Mesenchymal stem cell (in vitro differentiated cells and primary cell): ENCODE measurements around the gene OR2K2.

ENCODE experiments used
- DNase-seq: peaks from one replicate; pipeline ENCODE4 v3.0.0-alpha.2; 2013
- H2AFZ ChIP-seq: one replicate; pipeline ENCODE4 v1.6.1; 2013; ENCODE audit warnings: low read depth, mild to moderate bottlenecking, control low read depth, inconsistent platforms, low read length, moderate library complexity
- H2AK5ac ChIP-seq: 2 replicates; pipeline ENCODE4 v1.6.1; 2013; ENCODE audit warnings: low read length, moderate library complexity, mild to moderate bottlenecking, inconsistent platforms; ENCODE audit not compliant: severe bottlenecking
- H2BK120ac ChIP-seq: one replicate; pipeline ENCODE4 v1.6.1; 2013; ENCODE audit warnings: low read depth, mild to moderate bottlenecking, inconsistent platforms, low read length, moderate library complexity
- H2BK12ac ChIP-seq, 2 experiments: one replicate each; pipeline ENCODE4 v1.6.1; 2013; ENCODE audit warnings: inconsistent platforms in 2 of 2, low read length in 2 of 2, mild to moderate bottlenecking in 2 of 2, moderate library complexity in 2 of 2, control low read depth in 1 of 2
- H2BK15ac ChIP-seq: one replicate; pipeline ENCODE4 v1.6.1; 2013; ENCODE audit warnings: mild to moderate bottlenecking, low read depth, inconsistent platforms; ENCODE audit not compliant: poor library complexity, severe bottlenecking
- H2BK5ac ChIP-seq: 2 replicates; pipeline ENCODE4 v1.6.1; 2013; ENCODE audit warnings: low read depth, mild to moderate bottlenecking, low read length, control low read depth, inconsistent platforms; ENCODE audit not compliant: poor library complexity, severe bottlenecking
- H3K14ac ChIP-seq, 2 experiments: one replicate each; pipeline ENCODE4 v1.6.1; 2013; ENCODE audit warnings: inconsistent platforms in 2 of 2, low read length in 2 of 2, control low read depth in 1 of 2, mild to moderate bottlenecking in 1 of 2, moderate library complexity in 1 of 2
- H3K18ac ChIP-seq, 2 experiments: one replicate each; pipeline ENCODE4 v1.6.1; 2013; ENCODE audit warnings: inconsistent platforms in 2 of 2, low read length in 2 of 2, control low read depth in 1 of 2, low read depth in 1 of 2, mild to moderate bottlenecking in 1 of 2
- H3K23ac ChIP-seq, 2 experiments: one replicate each; pipeline ENCODE4 v1.6.1; 2013; ENCODE audit warnings: inconsistent platforms in 2 of 2, low read length in 2 of 2, mild to moderate bottlenecking in 2 of 2, moderate library complexity in 2 of 2, control low read depth in 1 of 2
- H3K27ac ChIP-seq: 2 replicates; pipeline ENCODE4 v1.5.1; 2013; ENCODE audit warnings: mild to moderate bottlenecking, moderate library complexity, low read length, control low read depth, inconsistent platforms; ENCODE audit not compliant: poor library complexity, severe bottlenecking
- H3K27me3 ChIP-seq, 2 experiments: 2 replicates each; pipeline versions ENCODE4 v1.6.1 to v1.7.0; 2013; ENCODE audit warnings: low read length in 2 of 2, mild to moderate bottlenecking in 2 of 2, moderate library complexity in 2 of 2, control low read depth in 1 of 2, inconsistent platforms in 1 of 2; ENCODE audit not compliant: control insufficient read depth in 1 of 2, insufficient read depth in 1 of 2
- H3K36me3 ChIP-seq, 2 experiments: 2 replicates each; pipeline versions ENCODE4 v1.6.1 to v1.7.0; 2013; ENCODE audit warnings: low read length in 2 of 2, control low read depth in 1 of 2, inconsistent platforms in 1 of 2, low read depth in 1 of 2, mild to moderate bottlenecking in 1 of 2; ENCODE audit not compliant: insufficient read depth in 2 of 2, control insufficient read depth in 1 of 2
- H3K4ac ChIP-seq, 2 experiments: one replicate each; pipeline ENCODE4 v1.6.1; 2013; ENCODE audit warnings: inconsistent platforms in 2 of 2, low read length in 2 of 2, mild to moderate bottlenecking in 2 of 2, moderate library complexity in 2 of 2, control low read depth in 1 of 2, low read depth in 1 of 2
- H3K4me1 ChIP-seq: 2 replicates; pipeline ENCODE4 v1.6.1; 2013; ENCODE audit warnings: low read depth, low read length, control low read depth; ENCODE audit not compliant: control insufficient read depth, insufficient read depth
- H3K4me2 ChIP-seq: 2 replicates; pipeline ENCODE4 v1.6.1; 2013; ENCODE audit warnings: low read length, mild to moderate bottlenecking, inconsistent platforms; ENCODE audit not compliant: poor library complexity, severe bottlenecking
- H3K4me3 ChIP-seq, 2 experiments: 2 replicates each; pipeline versions ENCODE4 v1.5.1 to v1.7.0; 2013; ENCODE audit warnings: low read length in 2 of 2, mild to moderate bottlenecking in 2 of 2, control low read depth in 1 of 2, low read depth in 1 of 2; ENCODE audit not compliant: insufficient read depth in 1 of 2
- H3K79me1 ChIP-seq: replicated peaks from 2 replicates; pipeline ENCODE4 v1.6.1; 2013; ENCODE audit warnings: mild to moderate bottlenecking, control low read depth, low read length, inconsistent platforms; ENCODE audit not compliant: poor library complexity, severe bottlenecking
- H3K9ac ChIP-seq: 2 replicates; pipeline ENCODE4 v1.7.0; 2013; ENCODE audit warnings: mild to moderate bottlenecking, low read length, moderate library complexity
- H3K9me3 ChIP-seq: 2 replicates; pipeline ENCODE4 v1.7.0; 2013; ENCODE audit warnings: mild to moderate bottlenecking, low read length; ENCODE audit not compliant: control insufficient read depth
- H4K8ac ChIP-seq: one replicate; pipeline ENCODE4 v1.6.1; 2013; ENCODE audit warnings: inconsistent platforms, mild to moderate bottlenecking, low read length, moderate library complexity
- H4K91ac ChIP-seq: one replicate; pipeline ENCODE4 v1.6.1; 2013; ENCODE audit warnings: mild to moderate bottlenecking, low read length, inconsistent platforms
- whole genome bisulfite sequencing: methylation state at CpG from one replicate; pipeline ENCODE4 v1.1.7; 2013; ENCODE audit warnings: mixed read lengths; 5-methylcytosine and 5-hydroxymethylcytosine counted together

Gene OR2K2

GRCh38 chr9:111352545-111352944 is 22.5 kb upstream of the OR2K2 start:
- Histone ChIP-seq H3K4me3 (no peak overlapping the region), H3K79me1 (no peaks in the 10 kb centered on the region), H2AFZ (no peak overlapping the region), H3K4me2 (no peak overlapping the region), H2BK120ac (no peak overlapping the region), H4K91ac (no peak overlapping the region), H2BK12ac (no peak overlapping the region), H3K4me1 (peaks cover 2% of the 10 kb centered on the region), H3K4ac (no peak overlapping the region), H3K9ac (no peak overlapping the region), H3K23ac (no peak overlapping the region), H3K27ac (no peak overlapping the region), H2AK5ac (no peak overlapping the region), H3K27me3 (no peaks in the 10 kb centered on the region), H3K18ac (no peak overlapping the region), H2BK5ac (no peak overlapping the region), H3K9me3 (peaks cover 8% of the 10 kb centered on the region), H4K8ac (no peak overlapping the region), H3K36me3 (no peaks in the 10 kb centered on the region), H2BK15ac (no peak overlapping the region), H3K14ac (no peak overlapping the region)
- peak; percentile 10 for DNase-seq
- no CpG with 5 or more reads among the region's 2 CpGs for WGBS

GRCh38 chr9:111350556-111350955 is 20.5 kb upstream of the OR2K2 start:
- Histone ChIP-seq H2AFZ (no peak overlapping the region), H3K27me3 (no peaks in the 10 kb centered on the region), H2BK12ac (no peak overlapping the region), H3K36me3 (no peaks in the 10 kb centered on the region), H3K9ac (no peak overlapping the region), H3K23ac (no peak overlapping the region), H3K4me1 (no peaks in the 10 kb centered on the region), H3K79me1 (no peaks in the 10 kb centered on the region), H2BK120ac (no peak overlapping the region), H3K4me3 (no peak overlapping the region), H3K14ac (no peak overlapping the region), H4K91ac (no peak overlapping the region), H3K18ac (no peak overlapping the region), H3K4me2 (no peak overlapping the region), H3K9me3 (peaks cover 8% of the 10 kb centered on the region), H3K4ac (no peak overlapping the region), H4K8ac (no peak overlapping the region), H3K27ac (no peak overlapping the region), H2AK5ac (no peak overlapping the region), H2BK15ac (no peak overlapping the region), H2BK5ac (no peak overlapping the region)
- no peak for DNase-seq

- no peak overlapping the region for H3K23ac ChIP-seq
- H3K14ac ChIP-seq = no peak overlapping the region
- H2BK5ac ChIP-seq = no peak overlapping the region
- WGBS = 95% methylated on average over 5 of the region's 5 CpGs
- peaks cover 8% of the 10 kb centered on the region for H3K9me3 ChIP-seq
- H3K4me1 ChIP-seq = no peaks in the 10 kb centered on the region
- H2BK12ac ChIP-seq = no peak overlapping the region
- no peak overlapping the region for H3K4me3 ChIP-seq
- H3K18ac ChIP-seq = no peak overlapping the region
- no peak overlapping the region for H4K8ac ChIP-seq
- no peak overlapping the region for H2AK5ac ChIP-seq
- H3K4me2 ChIP-seq = no peak overlapping the region
- H3K79me1 ChIP-seq = no peaks in the 10 kb centered on the region
- H2BK15ac ChIP-seq = no peak overlapping the region
- no peak overlapping the region for H4K91ac ChIP-seq
- no peak overlapping the region for H3K4ac ChIP-seq
- no peaks in the 10 kb centered on the region for H3K36me3 ChIP-seq
- H3K27me3 ChIP-seq = no peaks in the 10 kb centered on the region
- H2BK120ac ChIP-seq = no peak overlapping the region
- H2AFZ ChIP-seq = no peak overlapping the region
- no peak for DNase-seq
- H3K27ac ChIP-seq = no peak overlapping the region
- H3K9ac ChIP-seq = no peak overlapping the region
Measured at GRCh38 chr9:111349766-111350165, 19.7 kb upstream of the OR2K2 start.

- Histone ChIP-seq H2AK5ac (no peak overlapping the region), H3K27ac (peak overlapping the region; percentile 84), H3K23ac (no peak overlapping the region), H4K91ac (no peak overlapping the region), H2BK5ac (no peak overlapping the region), H3K9ac (no peak overlapping the region), H3K18ac (no peak overlapping the region), H3K4me3 (no peak overlapping the region), H2BK12ac (no peak overlapping the region), H2BK120ac (no peak overlapping the region), H3K9me3 (peaks cover under 1% of the 10 kb centered on the region), H3K79me1 (no peaks in the 10 kb centered on the region), H3K4me1 (no peaks in the 10 kb centered on the region), H2BK15ac (no peak overlapping the region), H3K4me2 (peak overlapping the region; percentile 29), H4K8ac (no peak overlapping the region), H3K36me3 (no peaks in the 10 kb centered on the region), H3K27me3 (no peaks in the 10 kb centered on the region), H2AFZ (no peak overlapping the region), H3K14ac (no peak overlapping the region), H3K4ac (no peak overlapping the region)
- 85% methylated on average over 4 of the region's 4 CpGs for whole genome bisulfite sequencing
- no peak for DNase-seq
Measured at GRCh38 chr9:111348821-111349271, 18.8 kb upstream of the OR2K2 start.
